ENCODE measurements around the gene ISOC1.

DNA sequence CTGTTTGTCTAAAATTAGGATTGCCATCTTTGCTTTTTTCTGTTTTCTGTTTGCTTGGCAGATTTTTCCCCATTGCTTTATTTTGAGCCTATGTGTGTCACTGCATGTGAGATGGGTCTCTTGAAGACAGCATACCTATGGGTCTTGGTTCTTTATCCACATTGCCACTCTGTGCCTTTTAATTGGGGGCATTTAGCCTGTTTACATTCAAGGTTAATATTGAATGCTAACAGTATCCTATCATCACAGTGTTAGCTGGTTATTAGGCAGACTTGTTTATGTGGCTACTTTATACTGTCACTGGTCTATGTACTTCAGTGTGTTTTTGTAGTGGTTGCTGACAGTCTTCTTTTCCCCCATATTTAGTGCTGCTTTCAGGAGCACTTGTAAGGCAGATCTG is 67.3 kb downstream of the ISOC1 start:
- TF ChIP-seq, protein P1, sequence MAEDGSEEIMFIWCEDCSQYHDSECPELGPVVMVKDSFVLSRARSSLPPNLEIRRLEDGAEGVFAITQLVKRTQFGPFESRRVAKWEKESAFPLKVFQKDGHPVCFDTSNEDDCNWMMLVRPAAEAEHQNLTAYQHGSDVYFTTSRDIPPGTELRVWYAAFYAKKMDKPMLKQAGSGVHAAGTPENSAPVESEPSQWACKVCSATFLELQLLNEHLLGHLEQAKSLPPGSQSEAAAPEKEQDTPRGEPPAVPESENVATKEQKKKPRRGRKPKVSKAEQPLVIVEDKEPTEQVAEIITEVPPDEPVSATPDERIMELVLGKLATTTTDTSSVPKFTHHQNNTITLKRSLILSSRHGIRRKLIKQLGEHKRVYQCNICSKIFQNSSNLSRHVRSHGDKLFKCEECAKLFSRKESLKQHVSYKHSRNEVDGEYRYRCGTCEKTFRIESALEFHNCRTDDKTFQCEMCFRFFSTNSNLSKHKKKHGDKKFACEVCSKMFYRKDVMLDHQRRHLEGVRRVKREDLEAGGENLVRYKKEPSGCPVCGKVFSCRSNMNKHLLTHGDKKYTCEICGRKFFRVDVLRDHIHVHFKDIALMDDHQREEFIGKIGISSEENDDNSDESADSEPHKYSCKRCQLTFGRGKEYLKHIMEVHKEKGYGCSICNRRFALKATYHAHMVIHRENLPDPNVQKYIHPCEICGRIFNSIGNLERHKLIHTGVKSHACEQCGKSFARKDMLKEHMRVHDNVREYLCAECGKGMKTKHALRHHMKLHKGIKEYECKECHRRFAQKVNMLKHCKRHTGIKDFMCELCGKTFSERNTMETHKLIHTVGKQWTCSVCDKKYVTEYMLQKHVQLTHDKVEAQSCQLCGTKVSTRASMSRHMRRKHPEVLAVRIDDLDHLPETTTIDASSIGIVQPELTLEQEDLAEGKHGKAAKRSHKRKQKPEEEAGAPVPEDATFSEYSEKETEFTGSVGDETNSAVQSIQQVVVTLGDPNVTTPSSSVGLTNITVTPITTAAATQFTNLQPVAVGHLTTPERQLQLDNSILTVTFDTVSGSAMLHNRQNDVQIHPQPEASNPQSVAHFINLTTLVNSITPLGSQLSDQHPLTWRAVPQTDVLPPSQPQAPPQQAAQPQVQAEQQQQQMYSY (CRISPR knock-in tag; IDR thresholded peaks at IDR 0.05), result no peak
- TF ChIP-seq TCF12 (IDR thresholded peaks at IDR 0.05), result no peak
- TF ChIP-seq TCF12 (CRISPR knock-in tag; IDR thresholded peaks at IDR 0.05), result no peak
- no peak for TF ChIP-seq SIN3A (IDR thresholded peaks at IDR 0.05; ENCODE audit: borderline replicate concordance, low read depth, low read length)
- TF ChIP-seq ZNF724P (CRISPR knock-in tag; IDR thresholded peaks at IDR 0.05; ENCODE audit: borderline replicate concordance), result no peak
- TF ChIP-seq GABPA (IDR thresholded peaks at IDR 0.05; ENCODE audit: low read depth, low read length), result no peak
- TF ChIP-seq GABPA (CRISPR knock-in tag; IDR thresholded peaks at IDR 0.05; ENCODE audit: low read depth), result no peak
- TF ChIP-seq ZNF292 (CRISPR knock-in tag; IDR thresholded peaks at IDR 0.05; ENCODE audit: borderline replicate concordance, low read depth), result no peak
- TF ChIP-seq TAF1 (CRISPR knock-in tag; IDR thresholded peaks at IDR 0.05), result no peak
- TF ChIP-seq ZNF777 (CRISPR knock-in tag; IDR thresholded peaks at IDR 0.05), result no peak
- TF ChIP-seq, protein P2, sequence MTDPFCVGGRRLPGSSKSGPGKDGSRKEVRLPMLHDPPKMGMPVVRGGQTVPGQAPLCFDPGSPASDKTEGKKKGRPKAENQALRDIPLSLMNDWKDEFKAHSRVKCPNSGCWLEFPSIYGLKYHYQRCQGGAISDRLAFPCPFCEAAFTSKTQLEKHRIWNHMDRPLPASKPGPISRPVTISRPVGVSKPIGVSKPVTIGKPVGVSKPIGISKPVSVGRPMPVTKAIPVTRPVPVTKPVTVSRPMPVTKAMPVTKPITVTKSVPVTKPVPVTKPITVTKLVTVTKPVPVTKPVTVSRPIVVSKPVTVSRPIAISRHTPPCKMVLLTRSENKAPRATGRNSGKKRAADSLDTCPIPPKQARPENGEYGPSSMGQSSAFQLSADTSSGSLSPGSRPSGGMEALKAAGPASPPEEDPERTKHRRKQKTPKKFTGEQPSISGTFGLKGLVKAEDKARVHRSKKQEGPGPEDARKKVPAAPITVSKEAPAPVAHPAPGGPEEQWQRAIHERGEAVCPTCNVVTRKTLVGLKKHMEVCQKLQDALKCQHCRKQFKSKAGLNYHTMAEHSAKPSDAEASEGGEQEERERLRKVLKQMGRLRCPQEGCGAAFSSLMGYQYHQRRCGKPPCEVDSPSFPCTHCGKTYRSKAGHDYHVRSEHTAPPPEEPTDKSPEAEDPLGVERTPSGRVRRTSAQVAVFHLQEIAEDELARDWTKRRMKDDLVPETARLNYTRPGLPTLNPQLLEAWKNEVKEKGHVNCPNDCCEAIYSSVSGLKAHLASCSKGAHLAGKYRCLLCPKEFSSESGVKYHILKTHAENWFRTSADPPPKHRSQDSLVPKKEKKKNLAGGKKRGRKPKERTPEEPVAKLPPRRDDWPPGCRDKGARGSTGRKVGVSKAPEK (CRISPR knock-in tag; IDR thresholded peaks at IDR 0.05; ENCODE audit: borderline replicate concordance), result no peak
